Retinal pigment epithelial cell (primary cell): ENCODE measurements around the gene RBP2.

Experiments
- DNase-seq: peaks from one replicate; pipeline ENCODE4 v3.0.0-alpha.2; 2010; ENCODE audit warnings: low read depth
- H3K4me3 ChIP-seq: 2 replicates; pipeline ENCODE4 v1.5.1; 2011; ENCODE audit warnings: mild to moderate bottlenecking, low read length, control low read depth, moderate library complexity
- TF ChIP-seq, protein P1 (sequence below): conservative IDR thresholded peaks from 2 replicates; pipeline ENCODE4 v1.5.1; 2011; ENCODE audit warnings: low read depth, low read length, control low read depth, inconsistent platforms

Gene RBP2

DNA sequence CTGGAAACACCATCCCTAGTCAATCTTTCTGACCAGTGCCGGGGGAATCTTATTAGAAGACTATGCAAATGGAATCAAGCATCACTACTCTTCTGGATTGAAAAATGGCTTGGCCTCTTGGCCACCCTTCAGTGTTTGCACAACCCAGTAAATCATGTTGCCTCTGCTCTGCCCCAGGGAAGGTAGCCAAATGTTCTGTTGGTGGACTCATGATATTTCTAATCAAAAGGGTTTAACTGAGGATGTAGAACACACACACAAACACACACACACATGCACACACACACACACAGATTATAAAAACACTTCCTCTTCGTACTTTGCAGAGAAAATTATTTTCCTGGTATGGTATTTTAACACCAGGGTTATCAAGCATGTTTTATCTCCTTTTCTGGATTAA is 7.9 kb downstream of the RBP2 start:
- TF ChIP-seq, protein P1, sequence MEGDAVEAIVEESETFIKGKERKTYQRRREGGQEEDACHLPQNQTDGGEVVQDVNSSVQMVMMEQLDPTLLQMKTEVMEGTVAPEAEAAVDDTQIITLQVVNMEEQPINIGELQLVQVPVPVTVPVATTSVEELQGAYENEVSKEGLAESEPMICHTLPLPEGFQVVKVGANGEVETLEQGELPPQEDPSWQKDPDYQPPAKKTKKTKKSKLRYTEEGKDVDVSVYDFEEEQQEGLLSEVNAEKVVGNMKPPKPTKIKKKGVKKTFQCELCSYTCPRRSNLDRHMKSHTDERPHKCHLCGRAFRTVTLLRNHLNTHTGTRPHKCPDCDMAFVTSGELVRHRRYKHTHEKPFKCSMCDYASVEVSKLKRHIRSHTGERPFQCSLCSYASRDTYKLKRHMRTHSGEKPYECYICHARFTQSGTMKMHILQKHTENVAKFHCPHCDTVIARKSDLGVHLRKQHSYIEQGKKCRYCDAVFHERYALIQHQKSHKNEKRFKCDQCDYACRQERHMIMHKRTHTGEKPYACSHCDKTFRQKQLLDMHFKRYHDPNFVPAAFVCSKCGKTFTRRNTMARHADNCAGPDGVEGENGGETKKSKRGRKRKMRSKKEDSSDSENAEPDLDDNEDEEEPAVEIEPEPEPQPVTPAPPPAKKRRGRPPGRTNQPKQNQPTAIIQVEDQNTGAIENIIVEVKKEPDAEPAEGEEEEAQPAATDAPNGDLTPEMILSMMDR: no peak
- no peak overlapping the region for H3K4me3 ChIP-seq
- DNase-seq: no peak

DNA sequence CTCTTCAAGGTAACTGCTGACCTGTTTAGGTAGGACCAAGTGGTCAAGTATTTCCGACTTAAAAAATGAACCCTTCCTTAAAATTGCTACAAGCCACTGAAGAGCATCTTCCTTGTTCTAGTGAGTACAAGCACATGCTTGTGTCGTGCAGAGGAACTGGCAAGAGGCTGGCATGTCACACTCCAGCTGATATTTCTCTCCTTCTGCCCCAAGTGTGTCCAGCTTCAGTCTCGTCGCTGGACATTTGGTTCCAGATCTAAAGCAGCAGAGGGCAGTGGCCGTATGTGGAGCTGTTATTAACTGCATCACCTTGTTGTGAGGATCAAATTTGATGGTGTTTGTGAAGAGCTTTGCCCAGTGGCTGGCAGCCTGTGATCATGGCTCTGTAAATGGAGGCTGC is 10.0 kb downstream of the RBP2 start:
- TF ChIP-seq, protein P1: no peak
- H3K4me3 ChIP-seq: no peak overlapping the region
- no peak for DNase-seq

DNA sequence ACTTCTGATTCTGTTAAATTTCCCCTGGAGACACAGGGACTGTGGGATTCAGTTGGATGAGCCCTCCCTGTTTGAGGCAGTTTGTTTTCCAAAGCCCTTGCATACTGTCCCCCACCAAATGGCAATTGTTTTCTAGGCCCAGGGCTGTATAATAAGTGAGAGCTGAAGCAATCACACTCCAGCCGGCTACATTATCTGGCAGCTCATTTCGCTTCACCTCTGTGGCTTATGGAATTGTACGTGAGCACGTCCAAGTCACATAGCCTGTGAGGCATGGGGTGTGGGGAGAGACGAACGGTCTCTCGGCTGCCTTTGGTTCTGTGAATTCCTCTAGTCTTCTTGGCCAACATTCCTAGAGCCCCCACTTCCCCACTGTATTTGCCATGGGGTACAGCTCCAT is 10.7 kb downstream of the RBP2 start:
- TF ChIP-seq, protein P1: no peak
- no peak for DNase-seq
- no peak overlapping the region for H3K4me3 ChIP-seq

DNA sequence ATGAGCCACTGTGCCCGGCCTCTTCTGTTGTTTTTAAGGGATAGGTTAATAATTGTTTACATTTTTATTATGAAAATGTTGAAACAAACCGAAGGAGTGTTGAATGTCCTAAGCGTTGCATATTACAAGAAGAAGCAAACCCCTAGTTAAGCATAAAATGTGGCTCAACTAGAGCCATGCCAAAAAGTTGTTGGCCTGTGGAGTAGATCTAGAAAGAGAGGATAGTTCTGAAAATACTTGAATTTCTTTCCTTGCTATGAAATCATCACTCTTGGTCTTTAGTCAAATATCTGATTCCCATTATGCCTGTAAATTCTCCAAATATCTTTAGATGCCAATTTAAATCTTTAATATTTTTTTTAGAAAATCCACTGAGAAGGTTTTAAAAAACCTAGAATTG is 12.8 kb downstream of the RBP2 start:
- no peak overlapping the region for H3K4me3 ChIP-seq
- TF ChIP-seq, protein P1: no peak
- no peak for DNase-seq

DNA sequence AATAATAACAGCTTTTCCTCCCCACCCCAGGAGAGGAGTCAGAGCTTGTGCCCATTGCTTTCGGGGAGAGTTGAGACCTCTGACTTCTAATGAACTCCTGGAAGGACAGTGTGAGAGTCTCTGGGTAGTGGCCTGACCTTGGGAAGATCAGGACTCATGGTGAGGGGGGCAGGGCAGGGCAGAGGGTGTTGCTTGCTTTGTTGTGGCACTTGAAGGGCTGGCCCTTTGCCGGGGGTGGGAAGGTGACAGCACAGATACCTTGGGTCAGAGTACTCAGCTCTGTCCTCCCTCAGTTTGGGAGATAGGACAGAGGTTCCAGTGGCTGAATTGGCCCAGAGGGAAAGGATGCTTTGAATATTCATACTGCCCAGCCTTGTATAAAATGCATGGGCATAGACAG is 15.8 kb downstream of the RBP2 start:
- no peak for DNase-seq
- TF ChIP-seq, protein P1: no peak
- no peak overlapping the region for H3K4me3 ChIP-seq

DNA sequence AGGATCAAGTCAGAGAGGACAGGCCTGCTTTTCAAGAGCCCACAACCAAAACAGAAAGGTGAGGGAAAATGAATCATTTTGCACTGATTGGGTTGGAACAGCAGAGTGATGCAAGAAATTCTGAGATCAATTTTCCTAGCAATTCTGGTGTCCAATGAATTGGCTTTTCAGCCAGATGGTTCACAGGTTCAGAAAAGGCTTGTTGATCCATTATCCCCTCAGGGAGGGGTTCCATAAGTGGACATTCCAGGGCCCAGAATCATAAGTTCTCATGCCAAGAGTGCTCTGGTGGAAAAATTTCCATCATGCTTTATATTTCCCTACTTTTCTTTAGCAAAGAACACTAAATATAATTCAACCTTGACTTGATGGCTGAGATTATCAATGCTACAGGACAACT is 16.2 kb downstream of the RBP2 start:
- no peak for DNase-seq
- no peak overlapping the region for H3K4me3 ChIP-seq
- TF ChIP-seq, protein P1: no peak

DNA sequence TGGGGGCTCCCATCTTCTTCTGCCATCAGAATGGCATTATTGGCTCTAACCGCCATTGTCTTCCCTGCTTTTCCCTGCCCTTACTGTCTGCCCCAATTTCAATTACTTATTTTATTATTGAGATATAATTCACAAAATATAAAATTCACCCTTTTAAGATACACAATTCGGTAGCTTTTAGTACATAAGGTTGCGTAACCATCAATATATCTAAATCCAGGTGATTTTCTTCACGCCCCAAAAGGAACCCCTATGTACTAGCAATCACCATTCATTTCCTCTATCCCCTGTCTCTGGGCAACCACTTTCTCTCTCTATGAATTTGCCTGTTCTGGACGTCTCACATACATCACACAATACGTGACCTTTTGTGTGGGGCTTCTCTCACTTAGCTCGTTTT is 18.0 kb downstream of the RBP2 start:
- no peak for DNase-seq
- H3K4me3 ChIP-seq: no peak overlapping the region
- TF ChIP-seq, protein P1: no peak
